ENCODE measurements around the gene PAK1. TPM values are rescaled to one million over a fixed set of nuclear protein-coding genes. Genes with fewer than 3 reads are reported as not detected.

The PAK1 gene
- polyA plus RNA-seq, 3 donors = 128 to 195 (median 134) TPM

DNA sequence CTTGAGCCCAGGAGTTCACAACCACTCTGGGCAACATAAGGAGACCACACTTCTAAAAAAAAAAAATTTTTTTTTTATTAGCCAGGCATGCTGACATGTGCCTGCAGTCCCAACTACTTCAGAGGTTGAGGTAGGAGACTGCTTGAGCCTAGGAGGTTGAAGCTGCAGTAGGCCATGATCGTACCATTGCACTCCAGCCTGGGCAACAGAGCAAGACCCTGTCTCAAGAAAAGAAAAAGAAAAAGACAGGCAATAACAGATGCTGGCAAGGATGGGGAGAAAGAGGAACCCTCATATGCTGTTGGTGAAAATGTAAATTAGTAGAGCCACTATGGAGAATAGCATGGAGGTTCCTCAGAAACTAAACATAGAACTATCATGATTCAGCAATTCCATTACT lies 64.8 kb downstream of the PAK1 start:
- intact Hi-C loops (cut with micrococcal nuclease) = loop anchor here (10.0 kb wide), 2 partner anchors 46 to 136 kb away; no protein-coding TSS in a partner anchor
- peaks cover 10 to 19% of the 10 kb centered on the region in 2 donors for H3K36me3 ChIP-seq (replicated peaks in 1 of 2; ENCODE audit: control insufficient read depth in 1 of 2, insufficient read depth in 2 of 2, low read length in 2 of 2)
- peaks cover 70% of the 10 kb centered on the region for H4K20me1 ChIP-seq (ENCODE audit: insufficient read depth, low read length)
- 80% methylated on average over 1 of the region's 1 CpG for WGBS (ENCODE audit: insufficient coverage)
- H2AFZ ChIP-seq (ENCODE audit: insufficient read depth, low read depth, low read length, poor library complexity, severe bottlenecking) = no peak overlapping the region
- Mint-ChIP-seq H3K9me3 (no peaks in the 10 kb centered on the region), H3K27ac (peak overlapping the region; percentile 34 to 83 (median 72)), H3K4me3 (peak overlapping the region; percentile 20 to 69), H3K4me1 (peaks cover 60% of the 10 kb centered on the region), H3K27me3 (ENCODE audit: low read depth in 3 of 3) (peaks cover 0 to 1% (median 0%) of the 10 kb centered on the region in 3 donors), H3K36me3 (peaks cover 0 to 4% of the 10 kb centered on the region in 2 donors)
- no peak for TF ChIP-seq CTCF (IDR thresholded peaks at IDR 0.05)
- peak overlapping the region; percentile 82 for H3K4me2 ChIP-seq (replicated peaks; ENCODE audit: extremely low read depth, low read length, poor library complexity, severe bottlenecking)
- no peaks in the 10 kb centered on the region for H3K27me3 ChIP-seq (ENCODE audit: control insufficient read depth in 2 of 2, insufficient read depth in 2 of 2, low read length in 2 of 2)
- peaks cover 86% of the 10 kb centered on the region for H3K79me2 ChIP-seq (ENCODE audit: insufficient read depth, low read length)
- peak overlapping the region; percentile 6 to 45 for H3K27ac ChIP-seq (ENCODE audit: low read depth in 1 of 2, low read length in 2 of 2)
- no peak overlapping the region for H3K9ac ChIP-seq (ENCODE audit: insufficient read depth, low read length, poor library complexity, severe bottlenecking)
- peak; percentile 25 to 41 (median 37) for DNase-seq
- H3K4me3 ChIP-seq (replicated peaks in 1 of 3; ENCODE audit: low read depth in 2 of 3, low read length in 3 of 3) = peak overlapping the region in 1 of 3 experiments; percentile 79
- no peaks in the 10 kb centered on the region for H3K9me3 ChIP-seq (replicated peaks in 1 of 2; ENCODE audit: control insufficient read depth in 1 of 2, insufficient read depth in 1 of 2, low read length in 2 of 2)
- peaks cover 54 to 74% of the 10 kb centered on the region in 2 donors for H3K4me1 ChIP-seq (ENCODE audit: control insufficient read depth in 1 of 2, insufficient read depth in 2 of 2, low read length in 2 of 2)

DNA sequence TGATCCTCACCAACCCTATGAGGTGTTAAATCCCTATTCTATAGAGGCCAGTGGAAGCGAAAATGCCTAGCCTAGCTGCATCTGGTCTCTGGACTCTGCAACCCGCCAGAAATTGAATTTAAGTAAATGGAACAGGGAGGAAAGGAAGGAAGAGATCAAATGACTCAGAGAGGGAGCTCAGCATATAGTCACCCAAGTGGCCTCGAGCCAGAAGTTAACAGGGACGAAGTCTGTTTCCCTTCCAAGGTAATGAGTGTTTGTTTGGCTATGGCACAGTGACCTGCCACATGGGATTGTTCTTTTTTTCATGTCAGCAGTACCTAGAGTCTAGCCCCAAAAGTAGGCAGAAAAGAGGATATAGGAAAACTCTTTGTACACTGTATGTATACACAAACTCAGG lies 66.3 kb downstream of the PAK1 start:
- Histone ChIP-seq H3K9ac (ENCODE audit: insufficient read depth, low read length, poor library complexity, severe bottlenecking) (no peak overlapping the region), H3K36me3 (replicated peaks in 1 of 2; ENCODE audit: control insufficient read depth in 1 of 2, insufficient read depth in 2 of 2, low read length in 2 of 2) (peaks cover 10 to 19% of the 10 kb centered on the region in 2 donors), H3K79me2 (ENCODE audit: insufficient read depth, low read length) (peaks cover 99% of the 10 kb centered on the region), H3K4me3 (replicated peaks in 1 of 3; ENCODE audit: low read depth in 2 of 3, low read length in 3 of 3) (peak overlapping the region in 1 of 3 experiments; percentile 79), H3K4me1 (ENCODE audit: control insufficient read depth in 1 of 2, insufficient read depth in 2 of 2, low read length in 2 of 2) (peaks cover 56 to 86% of the 10 kb centered on the region in 2 donors), H3K4me2 (replicated peaks; ENCODE audit: extremely low read depth, low read length, poor library complexity, severe bottlenecking) (peak overlapping the region; percentile 82), H4K20me1 (ENCODE audit: insufficient read depth, low read length) (peaks cover 85% of the 10 kb centered on the region), H2AFZ (ENCODE audit: insufficient read depth, low read depth, low read length, poor library complexity, severe bottlenecking) (no peak overlapping the region), H3K27me3 (ENCODE audit: control insufficient read depth in 2 of 2, insufficient read depth in 2 of 2, low read length in 2 of 2) (no peaks in the 10 kb centered on the region), H3K27ac (ENCODE audit: low read depth in 1 of 2, low read length in 2 of 2) (peak overlapping the region in 1 of 2 donors; percentile 45), H3K9me3 (replicated peaks in 1 of 2; ENCODE audit: control insufficient read depth in 1 of 2, insufficient read depth in 1 of 2, low read length in 2 of 2) (no peaks in the 10 kb centered on the region)
- Mint-ChIP-seq H3K4me3 (no peak overlapping the region), H3K27me3 (ENCODE audit: low read depth in 3 of 3) (no peaks in the 10 kb centered on the region), H3K4me1 (peaks cover 67% of the 10 kb centered on the region), H3K9me3 (no peaks in the 10 kb centered on the region), H3K27ac (peak overlapping the region; percentile 54 to 83 (median 81)), H3K36me3 (peaks cover 0 to 15% of the 10 kb centered on the region in 2 donors)
- intact Hi-C loops (cut with micrococcal nuclease) = loop anchor here (10.0 kb wide), 2 partner anchors 47 to 137 kb away; no protein-coding TSS in a partner anchor
- WGBS (ENCODE audit: insufficient coverage) = 20% methylated on average over 2 of the region's 4 CpGs
- peak; percentile 15 to 47 (median 44) for DNase-seq
- TF ChIP-seq CTCF (IDR thresholded peaks at IDR 0.05) = no peak
